Adrenal gland (tissue), 5 donors: Measurements from ENCODE around the gene IQGAP2.

Source experiments
- POLR2A ChIP-seq, 2 donors: fragments of 450-650 bp; IDR thresholded peaks; one replicate each; pipeline ENCODE4 v1.6.1; 2017; ENCODE audit warnings: antibody characterized with exemption in 2 of 2, mild to moderate bottlenecking in 2 of 2, moderate library complexity in 1 of 2
- TF ChIP-seq, protein P1 (sequence below), 6 experiments: fragments of 450-650 bp in 4 of 6; fragments of 200-600 bp in 2 of 6; sonication (generic) in 1 of 6; IDR thresholded peaks; 1 replicate in 5 of 6; 2 replicates in 1 of 6; pipeline versions ENCODE4 v1.5.1 to v1.8.0; 2016 to 2021; ENCODE audit warnings: antibody characterized with exemption in 6 of 6, mild to moderate bottlenecking in 2 of 6, moderate library complexity in 1 of 6
- donor health status: DM: no; HTN: no; CAD: no.

DNA sequence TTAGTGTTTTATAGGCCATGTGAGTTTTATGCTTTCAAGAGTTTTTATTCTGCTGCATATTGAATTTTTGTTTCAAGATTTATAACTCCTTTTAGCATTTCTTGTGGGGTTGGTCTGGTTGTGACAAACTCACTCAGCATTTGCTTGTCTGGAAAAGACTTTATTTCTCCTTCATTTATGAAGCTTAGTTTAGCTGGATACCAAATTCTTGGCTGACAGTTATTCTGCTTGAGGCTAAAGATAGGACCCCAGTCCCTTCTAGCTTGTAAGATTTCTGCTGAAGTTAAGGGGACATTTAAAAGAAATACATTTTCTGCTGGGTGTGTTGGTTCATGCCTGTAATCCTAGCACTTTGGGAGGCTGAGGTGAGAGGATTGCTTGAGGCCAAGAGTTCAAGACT is 36.8 kb downstream of the IQGAP2 start:
- no peak for TF ChIP-seq POLR2A (IDR thresholded peaks at IDR 0.05)
- TF ChIP-seq, protein P1, sequence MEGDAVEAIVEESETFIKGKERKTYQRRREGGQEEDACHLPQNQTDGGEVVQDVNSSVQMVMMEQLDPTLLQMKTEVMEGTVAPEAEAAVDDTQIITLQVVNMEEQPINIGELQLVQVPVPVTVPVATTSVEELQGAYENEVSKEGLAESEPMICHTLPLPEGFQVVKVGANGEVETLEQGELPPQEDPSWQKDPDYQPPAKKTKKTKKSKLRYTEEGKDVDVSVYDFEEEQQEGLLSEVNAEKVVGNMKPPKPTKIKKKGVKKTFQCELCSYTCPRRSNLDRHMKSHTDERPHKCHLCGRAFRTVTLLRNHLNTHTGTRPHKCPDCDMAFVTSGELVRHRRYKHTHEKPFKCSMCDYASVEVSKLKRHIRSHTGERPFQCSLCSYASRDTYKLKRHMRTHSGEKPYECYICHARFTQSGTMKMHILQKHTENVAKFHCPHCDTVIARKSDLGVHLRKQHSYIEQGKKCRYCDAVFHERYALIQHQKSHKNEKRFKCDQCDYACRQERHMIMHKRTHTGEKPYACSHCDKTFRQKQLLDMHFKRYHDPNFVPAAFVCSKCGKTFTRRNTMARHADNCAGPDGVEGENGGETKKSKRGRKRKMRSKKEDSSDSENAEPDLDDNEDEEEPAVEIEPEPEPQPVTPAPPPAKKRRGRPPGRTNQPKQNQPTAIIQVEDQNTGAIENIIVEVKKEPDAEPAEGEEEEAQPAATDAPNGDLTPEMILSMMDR (IDR thresholded peaks at IDR 0.05): no peak
